Calu3 (cell line): Measurements from ENCODE around the gene KRT222. TPM values are rescaled to one million over a fixed set of nuclear protein-coding genes. Genes with fewer than 3 reads are reported as not detected.
A peak's percentile ranks its signal among the peaks of the same experiment; 100 is the strongest.

Experiments used
- BruUV-seq: library from RNA; stranded (reverse); fragments of 400-500 nt; replicated peaks from 2 replicates; lab custom pipeline; 2021; lab: Mats Ljungman, UMichigan
- CTCF ChIA-PET: fragments of 300-600 bp; sonication (Branson Sonifier 250); formaldehyde crosslinking; loops from one replicate; lab custom pipeline; 2022; ENCODE audit warnings: antibody characterized with exemption; lab: Charles Lee
- DNase-seq: peaks from one replicate; pipeline ENCODE4 v3.0.0; 2022
- H3K27ac Mint-ChIP-seq: one replicate; pipeline ENCODE4 v1.8.0; 2022; ENCODE audit warnings: mixed read lengths; ENCODE audit not compliant: unreplicated experiment
- H3K27me3 Mint-ChIP-seq: one replicate; pipeline ENCODE4 v1.8.0; 2022; ENCODE audit warnings: mixed read lengths; ENCODE audit not compliant: unreplicated experiment
- H3K36me3 Mint-ChIP-seq: one replicate; pipeline ENCODE4 v1.8.0; 2022; ENCODE audit warnings: mild to moderate bottlenecking, moderate library complexity, mixed read lengths; ENCODE audit not compliant: insufficient read depth, unreplicated experiment
- H3K4me1 Mint-ChIP-seq: one replicate; pipeline ENCODE4 v1.8.0; 2022; ENCODE audit warnings: mild to moderate bottlenecking, low read depth, mixed read lengths; ENCODE audit not compliant: unreplicated experiment
- H3K4me3 Mint-ChIP-seq: one replicate; pipeline ENCODE4 v1.8.0; 2022; ENCODE audit warnings: mild to moderate bottlenecking, low read depth, moderate library complexity, mixed read lengths; ENCODE audit not compliant: unreplicated experiment
- H3K9me3 Mint-ChIP-seq: one replicate; pipeline ENCODE4 v1.8.0; 2022; ENCODE audit warnings: low read depth, mixed read lengths; ENCODE audit not compliant: unreplicated experiment
- CTCF ChIP-seq: fragments of 200-600 bp; IDR thresholded peaks from one replicate; pipeline ENCODE4 v1.8.0; 2022; ENCODE audit warnings: antibody characterized with exemption; ENCODE audit not compliant: unreplicated experiment
- intact Hi-C: fragments of 100-400 bp; cut with micrococcal nuclease; formaldehyde crosslinking; loops from one replicate; pipeline ENCODE4 v1.10.0; 2022; ENCODE audit not compliant: unreplicated experiment
- total RNA-seq: library from RNA; stranded (reverse); gene quantifications from 2 replicates; pipeline ENCODE4 v1.2.3, GENCODE V29; 2022

Gene KRT222
- total RNA-seq, 1 experiment from 2014 or later: not detected

GRCh38 chr17:40645943-40646342, 19.0 kb downstream of the KRT222 start:
- BruUV-seq: no TSS peak
- no peak for DNase-seq
- Mint-ChIP-seq H3K9me3 (no peaks in the 10 kb centered on the region), H3K4me3 (peak overlapping the region; percentile 74), H3K36me3 (peaks cover 80% of the 10 kb centered on the region), H3K27me3 (no peaks in the 10 kb centered on the region), H3K4me1 (peaks cover 29% of the 10 kb centered on the region), H3K27ac (peak overlapping the region; percentile 3)
- TF ChIP-seq CTCF: no peak
- intact Hi-C loops: no loop called here
- CTCF ChIA-PET: interaction anchor here (0.5 to 16.4 kb wide), 24 partner anchors 8 to 1838 kb away, joined by 3 to 217 read pairs (median 13); partner anchors contain the start of genes ERBB2 and KRT222

GRCh38 chr17:40645291-40645690, 19.7 kb downstream of the KRT222 start:
- peak overlapping the region; percentile 8 for H3K27ac Mint-ChIP-seq
- no peak for DNase-seq
- H3K4me3 Mint-ChIP-seq: no peak overlapping the region
- CTCF ChIA-PET: interaction anchor here (0.6 to 16.4 kb wide), 15 partner anchors 8 to 1022 kb away, joined by 3 to 217 read pairs (median 17); no protein-coding TSS in a partner anchor
- peaks cover 29% of the 10 kb centered on the region for H3K4me1 Mint-ChIP-seq
- no peak for TF ChIP-seq CTCF
- H3K27me3 Mint-ChIP-seq: no peaks in the 10 kb centered on the region
- H3K9me3 Mint-ChIP-seq: no peaks in the 10 kb centered on the region
- intact Hi-C loops: no loop called here
- no TSS peak for BruUV-seq
- H3K36me3 Mint-ChIP-seq: peaks cover 86% of the 10 kb centered on the region

GRCh38 chr17:40637931-40638330, 27.0 kb downstream of the KRT222 start:
- no TSS peak for BruUV-seq
- intact Hi-C loops: no loop called here
- Mint-ChIP-seq H3K4me1 (no peaks in the 10 kb centered on the region), H3K27me3 (no peaks in the 10 kb centered on the region), H3K36me3 (peaks cover 84% of the 10 kb centered on the region), H3K4me3 (no peak overlapping the region), H3K9me3 (no peaks in the 10 kb centered on the region), H3K27ac (no peak overlapping the region)
- CTCF ChIA-PET: interaction anchor here (0.6 to 2.2 kb wide), 3 partner anchors 9 to 76 kb away, joined by 3 to 14 read pairs (median 3); partner anchors contain the start of gene SMARCE1
- DNase-seq: no peak
- TF ChIP-seq CTCF: no peak

- Mint-ChIP-seq H3K4me3 (no peak overlapping the region), H3K4me1 (no peaks in the 10 kb centered on the region), H3K36me3 (peaks cover 81% of the 10 kb centered on the region), H3K27me3 (no peaks in the 10 kb centered on the region), H3K9me3 (no peaks in the 10 kb centered on the region), H3K27ac (no peak overlapping the region)
- intact Hi-C loops: loop anchor here (2.0 kb wide), 1 partner anchor 19 kb away; no protein-coding TSS in a partner anchor
- DNase-seq: no peak
- CTCF ChIA-PET: interaction anchor here (0.5 to 12.5 kb wide), 11 partner anchors 9 to 276 kb away, joined by 3 to 262 read pairs (median 8); partner anchors contain the start of genes KRT25 and SMARCE1
- BruUV-seq: no TSS peak
- no peak for TF ChIP-seq CTCF
Observed at GRCh38 chr17:40633871-40634270, 31.1 kb downstream of the KRT222 start.
